ENCODE results near the gene ENPP3. TPM values are rescaled to one million over a fixed set of nuclear protein-coding genes. Genes with fewer than 3 reads are reported as not detected.

ENPP3 gene
- total and polyA plus RNA-seq, 2 of the 13 experiments (the other 11 are each of a cell fraction or from before 2014, with no cell fraction given), result 40.0 to 75.4 TPM

DNA sequence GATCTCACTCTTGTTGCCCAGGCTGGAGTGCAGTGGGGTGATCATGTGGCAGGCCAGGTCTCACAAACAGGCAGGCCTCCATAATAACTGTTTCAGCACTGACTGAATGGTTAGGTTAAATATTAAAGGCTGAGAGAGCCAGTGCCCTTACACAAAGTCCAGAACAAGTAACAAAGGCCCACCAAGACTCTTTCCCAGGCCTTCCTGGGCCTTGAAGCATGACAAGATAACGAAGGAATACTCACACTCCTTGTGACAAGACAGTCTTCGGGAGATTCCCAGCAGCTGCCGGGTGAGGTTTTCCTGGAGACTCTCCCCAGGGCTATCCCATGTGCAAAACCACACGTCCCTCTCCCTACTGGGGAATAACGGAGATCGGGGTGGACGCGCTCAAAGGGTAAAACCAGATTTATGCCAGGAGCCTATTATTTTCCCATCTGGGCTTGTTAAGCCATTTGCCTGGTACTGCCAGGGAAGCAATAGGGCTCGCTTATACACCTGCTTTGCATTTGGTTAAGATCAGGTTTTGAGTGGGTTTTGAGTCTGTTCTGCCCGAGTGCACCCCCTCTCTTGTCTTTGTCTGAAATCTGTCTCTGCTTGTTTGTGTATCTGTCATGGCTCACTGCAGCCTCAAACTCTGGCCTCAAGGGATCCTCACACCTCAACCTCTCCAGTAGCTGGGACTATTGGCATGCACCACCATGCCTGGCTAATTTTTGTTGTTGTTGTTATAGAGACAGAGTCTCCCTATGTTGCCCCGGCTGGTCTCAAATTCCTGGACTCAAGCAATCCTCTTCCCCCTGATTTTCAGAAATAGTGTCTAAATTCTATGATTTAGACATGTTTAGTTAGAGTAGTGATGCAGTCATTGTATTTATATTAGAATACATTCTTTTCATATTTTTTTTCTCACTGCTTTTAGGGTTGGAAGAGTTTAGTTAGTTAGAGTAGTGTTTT, 1.4 kb upstream of the ENPP3 start (continued):
- TF ChIP-seq SMC3 (IDR thresholded peaks at IDR 0.05; ENCODE audit: low read length) (no peak), RFXAP (CRISPR knock-in tag; IDR thresholded peaks at IDR 0.05; ENCODE audit: borderline replicate concordance) (peak; percentile 81; the same call in 1 of the 2 replicates), ZIK1 (CRISPR knock-in tag; IDR thresholded peaks at IDR 0.05; ENCODE audit: borderline replicate concordance, low read depth) (peak; percentile 65; the same call in 1 of the 2 replicates), ZNF431 (CRISPR knock-in tag; IDR thresholded peaks at IDR 0.05; ENCODE audit: borderline replicate concordance, low read depth) (no peak), EHMT2 (IDR thresholded peaks at IDR 0.05; ENCODE audit: borderline replicate concordance, low read depth, low read length) (no peak), PTBP1 (IDR thresholded peaks at IDR 0.05; ENCODE audit: low read depth, low read length, poor library complexity, severe bottlenecking) (no peak), FOXK2 (IDR thresholded peaks at IDR 0.05) (peak; percentile 56; the same call in 1 of the 2 replicates), ZMYM2 (CRISPR knock-in tag; IDR thresholded peaks at IDR 0.05) (no peak), REXO4 (CRISPR knock-in tag; IDR thresholded peaks at IDR 0.05; ENCODE audit: borderline replicate concordance) (no peak), KLF16 (CRISPR knock-in tag; IDR thresholded peaks at IDR 0.05) (peak in 1 of 2 experiments; percentile 81; a peak in 1 of 4 replicates), SRSF4 (IDR thresholded peaks at IDR 0.05; ENCODE audit: low read depth, low read length, poor library complexity, severe bottlenecking) (no peak), PHB2 (IDR thresholded peaks at IDR 0.05; ENCODE audit: partially characterized antibody) (no peak), ETV5 (CRISPR knock-in tag; IDR thresholded peaks at IDR 0.05; ENCODE audit: borderline replicate concordance) (no peak), NR2C2 (CRISPR knock-in tag; IDR thresholded peaks at IDR 0.05; ENCODE audit: borderline replicate concordance) (no peak)
- TF ChIP-seq, protein P1, sequence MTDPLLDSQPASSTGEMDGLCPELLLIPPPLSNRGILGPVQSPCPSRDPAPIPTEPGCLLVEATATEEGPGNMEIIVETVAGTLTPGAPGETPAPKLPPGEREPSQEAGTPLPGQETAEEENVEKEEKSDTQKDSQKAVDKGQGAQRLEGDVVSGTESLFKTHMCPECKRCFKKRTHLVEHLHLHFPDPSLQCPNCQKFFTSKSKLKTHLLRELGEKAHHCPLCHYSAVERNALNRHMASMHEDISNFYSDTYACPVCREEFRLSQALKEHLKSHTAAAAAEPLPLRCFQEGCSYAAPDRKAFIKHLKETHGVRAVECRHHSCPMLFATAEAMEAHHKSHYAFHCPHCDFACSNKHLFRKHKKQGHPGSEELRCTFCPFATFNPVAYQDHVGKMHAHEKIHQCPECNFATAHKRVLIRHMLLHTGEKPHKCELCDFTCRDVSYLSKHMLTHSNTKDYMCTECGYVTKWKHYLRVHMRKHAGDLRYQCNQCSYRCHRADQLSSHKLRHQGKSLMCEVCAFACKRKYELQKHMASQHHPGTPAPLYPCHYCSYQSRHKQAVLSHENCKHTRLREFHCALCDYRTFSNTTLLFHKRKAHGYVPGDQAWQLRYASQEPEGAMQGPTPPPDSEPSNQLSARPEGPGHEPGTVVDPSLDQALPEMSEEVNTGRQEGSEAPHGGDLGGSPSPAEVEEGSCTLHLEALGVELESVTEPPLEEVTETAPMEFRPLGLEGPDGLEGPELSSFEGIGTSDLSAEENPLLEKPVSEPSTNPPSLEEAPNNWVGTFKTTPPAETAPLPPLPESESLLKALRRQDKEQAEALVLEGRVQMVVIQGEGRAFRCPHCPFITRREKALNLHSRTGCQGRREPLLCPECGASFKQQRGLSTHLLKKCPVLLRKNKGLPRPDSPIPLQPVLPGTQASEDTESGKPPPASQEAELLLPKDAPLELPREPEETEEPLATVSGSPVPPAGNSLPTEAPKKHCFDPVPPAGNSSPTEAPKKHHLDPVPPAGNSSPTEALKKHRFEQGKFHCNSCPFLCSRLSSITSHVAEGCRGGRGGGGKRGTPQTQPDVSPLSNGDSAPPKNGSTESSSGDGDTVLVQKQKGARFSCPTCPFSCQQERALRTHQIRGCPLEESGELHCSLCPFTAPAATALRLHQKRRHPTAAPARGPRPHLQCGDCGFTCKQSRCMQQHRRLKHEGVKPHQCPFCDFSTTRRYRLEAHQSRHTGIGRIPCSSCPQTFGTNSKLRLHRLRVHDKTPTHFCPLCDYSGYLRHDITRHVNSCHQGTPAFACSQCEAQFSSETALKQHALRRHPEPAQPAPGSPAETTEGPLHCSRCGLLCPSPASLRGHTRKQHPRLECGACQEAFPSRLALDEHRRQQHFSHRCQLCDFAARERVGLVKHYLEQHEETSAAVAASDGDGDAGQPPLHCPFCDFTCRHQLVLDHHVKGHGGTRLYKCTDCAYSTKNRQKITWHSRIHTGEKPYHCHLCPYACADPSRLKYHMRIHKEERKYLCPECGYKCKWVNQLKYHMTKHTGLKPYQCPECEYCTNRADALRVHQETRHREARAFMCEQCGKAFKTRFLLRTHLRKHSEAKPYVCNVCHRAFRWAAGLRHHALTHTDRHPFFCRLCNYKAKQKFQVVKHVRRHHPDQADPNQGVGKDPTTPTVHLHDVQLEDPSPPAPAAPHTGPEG (CRISPR knock-in tag; IDR thresholded peaks at IDR 0.05), result peak; percentile 87; the same call in 1 of the 2 replicates
- TF ChIP-seq, protein P2, sequence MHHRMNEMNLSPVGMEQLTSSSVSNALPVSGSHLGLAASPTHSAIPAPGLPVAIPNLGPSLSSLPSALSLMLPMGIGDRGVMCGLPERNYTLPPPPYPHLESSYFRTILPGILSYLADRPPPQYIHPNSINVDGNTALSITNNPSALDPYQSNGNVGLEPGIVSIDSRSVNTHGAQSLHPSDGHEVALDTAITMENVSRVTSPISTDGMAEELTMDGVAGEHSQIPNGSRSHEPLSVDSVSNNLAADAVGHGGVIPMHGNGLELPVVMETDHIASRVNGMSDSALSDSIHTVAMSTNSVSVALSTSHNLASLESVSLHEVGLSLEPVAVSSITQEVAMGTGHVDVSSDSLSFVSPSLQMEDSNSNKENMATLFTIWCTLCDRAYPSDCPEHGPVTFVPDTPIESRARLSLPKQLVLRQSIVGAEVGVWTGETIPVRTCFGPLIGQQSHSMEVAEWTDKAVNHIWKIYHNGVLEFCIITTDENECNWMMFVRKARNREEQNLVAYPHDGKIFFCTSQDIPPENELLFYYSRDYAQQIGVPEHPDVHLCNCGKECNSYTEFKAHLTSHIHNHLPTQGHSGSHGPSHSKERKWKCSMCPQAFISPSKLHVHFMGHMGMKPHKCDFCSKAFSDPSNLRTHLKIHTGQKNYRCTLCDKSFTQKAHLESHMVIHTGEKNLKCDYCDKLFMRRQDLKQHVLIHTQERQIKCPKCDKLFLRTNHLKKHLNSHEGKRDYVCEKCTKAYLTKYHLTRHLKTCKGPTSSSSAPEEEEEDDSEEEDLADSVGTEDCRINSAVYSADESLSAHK (CRISPR knock-in tag; IDR thresholded peaks at IDR 0.05; ENCODE audit: borderline replicate concordance), result no peak; the same call in 1 of the 2 replicates
- TF ChIP-seq, protein P3, sequence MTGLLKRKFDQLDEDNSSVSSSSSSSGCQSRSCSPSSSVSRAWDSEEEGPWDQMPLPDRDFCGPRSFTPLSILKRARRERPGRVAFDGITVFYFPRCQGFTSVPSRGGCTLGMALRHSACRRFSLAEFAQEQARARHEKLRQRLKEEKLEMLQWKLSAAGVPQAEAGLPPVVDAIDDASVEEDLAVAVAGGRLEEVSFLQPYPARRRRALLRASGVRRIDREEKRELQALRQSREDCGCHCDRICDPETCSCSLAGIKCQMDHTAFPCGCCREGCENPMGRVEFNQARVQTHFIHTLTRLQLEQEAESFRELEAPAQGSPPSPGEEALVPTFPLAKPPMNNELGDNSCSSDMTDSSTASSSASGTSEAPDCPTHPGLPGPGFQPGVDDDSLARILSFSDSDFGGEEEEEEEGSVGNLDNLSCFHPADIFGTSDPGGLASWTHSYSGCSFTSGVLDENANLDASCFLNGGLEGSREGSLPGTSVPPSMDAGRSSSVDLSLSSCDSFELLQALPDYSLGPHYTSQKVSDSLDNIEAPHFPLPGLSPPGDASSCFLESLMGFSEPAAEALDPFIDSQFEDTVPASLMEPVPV (CRISPR knock-in tag; IDR thresholded peaks at IDR 0.05), result peak; percentile 82; the same call in 1 of the 2 replicates
